Activated CD8-positive, alpha-beta memory T cell treated with anti-CD3 and anti-CD28 coated beads, Interleukin-2, amount 50 U/mL, for 1 hour (primary cell): ENCODE results near the gene SGMS1.

ENCODE experiments used
- DNase-seq: peaks from one replicate; pipeline ENCODE4 v3.0.0-alpha.2; 2020; ENCODE audit errors: extremely low read depth

The SGMS1 gene

DNA sequence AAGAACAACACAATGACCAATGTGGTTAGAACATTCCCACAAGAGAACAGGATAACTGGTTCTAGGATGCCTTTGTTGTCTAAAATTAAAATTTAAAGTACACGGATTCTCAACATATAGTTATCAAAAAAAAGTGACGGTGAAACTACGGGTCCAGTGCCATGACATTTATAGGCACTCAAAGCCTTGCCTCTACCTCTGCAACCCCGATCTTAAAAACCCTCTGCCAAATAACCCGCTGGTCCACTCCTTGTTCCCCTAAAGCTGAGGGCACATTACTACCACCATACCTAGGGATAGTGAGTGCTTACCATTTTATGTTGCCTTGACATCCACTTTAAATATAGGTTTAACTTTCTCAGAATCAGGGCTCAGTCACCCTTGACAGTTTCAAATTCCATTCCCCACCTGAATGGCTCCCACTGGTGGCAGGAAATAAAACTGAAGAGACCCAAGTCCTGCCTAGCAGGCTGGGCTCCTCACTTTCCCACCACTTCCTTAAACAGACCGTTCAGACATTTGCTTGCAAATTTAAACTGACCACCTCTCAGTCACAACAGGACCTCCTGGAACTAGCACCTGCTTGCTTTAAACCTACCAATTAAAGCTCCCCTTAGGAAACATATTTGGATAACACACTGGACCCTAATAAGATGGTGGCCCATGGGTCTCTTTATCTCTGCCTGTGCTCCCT, 202.6 kb downstream of the SGMS1 start:
- DNase-seq, result no peak

DNA sequence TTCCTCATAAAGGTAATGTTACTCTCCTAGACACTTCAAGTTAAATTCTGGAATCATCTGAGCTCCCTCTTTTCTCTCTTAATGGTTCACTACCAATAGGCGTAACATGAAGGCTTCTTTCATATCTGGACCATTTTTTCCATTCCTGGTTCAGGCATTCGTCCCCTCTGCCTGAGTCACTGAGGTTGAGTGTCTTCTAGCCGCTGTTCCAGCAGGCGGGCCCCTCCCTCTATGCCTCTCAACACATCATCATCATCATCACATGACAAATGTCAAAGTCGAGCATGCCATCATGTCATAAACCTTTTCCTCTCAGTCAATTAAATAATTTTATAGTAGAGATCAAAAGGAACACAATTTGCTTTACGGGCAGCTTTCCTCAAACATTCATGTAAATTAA, 203.6 kb downstream of the SGMS1 start:
- DNase-seq, result no peak

DNA sequence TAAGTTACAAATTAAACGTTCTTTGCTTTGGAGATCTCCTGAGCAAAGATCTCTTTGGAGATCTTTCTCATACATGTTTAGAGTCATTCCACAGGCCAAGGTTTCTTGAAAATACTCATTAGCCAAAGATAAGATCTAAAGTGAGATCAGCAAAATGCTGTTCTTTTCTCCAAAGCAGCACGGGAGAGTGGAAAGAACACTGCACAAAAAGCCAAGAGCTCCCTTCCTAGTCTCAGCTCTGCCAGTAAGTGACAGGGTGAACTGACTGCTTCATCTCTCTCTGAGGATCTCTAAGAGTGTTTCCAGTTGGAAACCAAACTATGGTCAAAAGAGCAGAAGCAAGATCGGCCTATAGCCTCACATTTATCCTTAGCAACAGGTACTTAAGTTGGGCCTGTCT, 204.0 kb downstream of the SGMS1 start:
- no peak for DNase-seq

DNA sequence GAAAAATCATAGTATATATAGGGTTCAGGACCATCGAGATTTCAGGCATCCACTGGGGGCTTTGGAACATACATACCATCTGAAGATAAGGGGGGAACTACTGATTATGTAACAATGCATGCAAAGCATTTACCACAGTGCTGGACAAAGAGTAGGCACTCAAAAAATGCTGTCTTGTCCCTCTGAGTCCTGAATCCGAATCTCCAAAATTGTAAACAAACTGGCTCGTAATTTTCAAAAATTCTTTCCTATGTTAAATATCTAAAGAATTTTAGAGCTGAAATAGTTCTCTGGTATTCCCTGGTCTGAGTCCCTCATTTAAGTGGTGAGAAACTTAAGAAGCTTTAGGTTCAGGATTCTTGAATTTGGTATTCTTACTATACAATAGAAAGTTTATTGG, 204.7 kb downstream of the SGMS1 start:
- DNase-seq, result no peak

DNA sequence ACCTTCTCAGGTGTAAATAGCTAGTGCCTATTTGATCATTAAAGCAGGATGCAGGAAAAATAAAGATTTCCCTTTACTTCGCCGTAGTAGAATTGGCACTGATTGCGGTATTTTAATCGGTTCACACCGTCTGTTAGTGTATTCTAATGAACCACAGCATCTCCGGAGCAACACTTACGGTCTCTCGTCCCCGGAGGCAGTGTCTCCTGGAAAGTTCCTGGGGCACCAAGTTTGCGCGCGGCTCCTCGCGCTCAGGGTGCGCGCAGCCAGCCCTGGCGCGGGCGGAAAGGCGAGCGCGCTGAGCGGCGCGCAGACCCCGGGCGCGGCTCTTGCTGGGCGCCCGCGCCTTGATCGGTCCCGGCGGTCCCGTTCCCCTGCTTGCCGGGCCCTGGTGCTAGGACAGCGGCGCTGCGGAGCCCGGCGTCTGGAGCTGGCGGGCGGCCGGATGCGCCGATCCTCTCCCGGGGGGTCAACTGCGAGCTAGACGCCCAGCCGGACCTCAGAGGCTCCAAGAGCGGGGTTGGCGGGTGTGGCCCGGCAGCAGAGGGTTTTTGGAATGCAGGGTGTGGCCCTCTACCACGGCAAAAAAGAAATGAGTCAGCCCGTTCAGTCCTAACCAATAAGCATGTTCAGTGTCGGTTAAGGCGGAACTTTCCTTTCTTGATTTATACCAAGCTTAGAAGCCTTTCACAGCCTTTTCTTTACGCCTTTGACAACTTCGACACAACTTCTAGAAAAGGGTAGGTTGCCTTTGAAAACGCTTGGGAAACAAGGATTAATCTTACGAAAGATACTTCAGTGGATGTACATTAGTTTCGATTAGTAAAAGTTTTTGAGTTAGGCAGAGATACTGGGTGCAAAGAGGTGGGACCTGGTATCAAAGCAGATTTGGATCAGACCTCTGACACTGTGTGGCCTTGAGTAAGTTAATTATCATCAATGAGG, 205.6 kb downstream of the SGMS1 start:
- DNase-seq, result no peak

DNA sequence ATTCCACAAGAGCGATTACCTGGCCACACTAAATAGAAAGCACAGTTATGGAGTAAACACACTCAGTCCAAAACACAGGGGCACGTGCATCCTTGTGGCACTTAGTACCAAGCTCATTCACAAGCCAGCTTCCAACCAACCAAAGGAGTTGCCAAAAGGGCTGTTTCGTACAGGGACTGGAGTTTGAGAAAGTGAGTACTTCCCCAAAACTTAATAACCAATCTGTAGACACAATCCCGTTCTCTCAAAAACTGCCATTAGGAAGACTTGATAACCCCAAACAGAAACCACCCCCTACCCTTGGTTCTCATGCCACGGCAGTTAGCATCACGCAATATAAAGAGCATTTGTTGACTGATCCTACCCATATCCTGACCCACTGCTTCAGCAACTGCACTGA, 206.3 kb downstream of the SGMS1 start:
- DNase-seq, result no peak

DNA sequence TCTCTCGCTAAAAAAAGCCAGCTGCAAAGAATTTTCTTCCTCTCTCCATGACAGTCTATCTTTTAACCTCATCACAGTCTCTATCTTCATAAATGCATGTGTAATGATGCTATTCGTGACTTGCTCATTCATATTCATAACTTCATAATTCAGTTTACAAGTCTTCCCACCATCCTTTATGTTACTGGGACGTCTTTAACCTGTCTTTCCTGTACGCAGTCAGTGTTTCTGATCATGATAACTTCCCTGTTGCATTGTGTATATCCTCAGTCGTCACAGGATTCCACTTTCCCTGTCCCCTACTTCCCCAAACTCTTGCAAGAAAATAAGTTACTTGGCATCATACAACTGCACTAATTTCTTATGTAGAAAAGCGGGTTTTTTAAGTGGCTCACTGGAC, 206.9 kb downstream of the SGMS1 start:
- DNase-seq, result no peak

DNA sequence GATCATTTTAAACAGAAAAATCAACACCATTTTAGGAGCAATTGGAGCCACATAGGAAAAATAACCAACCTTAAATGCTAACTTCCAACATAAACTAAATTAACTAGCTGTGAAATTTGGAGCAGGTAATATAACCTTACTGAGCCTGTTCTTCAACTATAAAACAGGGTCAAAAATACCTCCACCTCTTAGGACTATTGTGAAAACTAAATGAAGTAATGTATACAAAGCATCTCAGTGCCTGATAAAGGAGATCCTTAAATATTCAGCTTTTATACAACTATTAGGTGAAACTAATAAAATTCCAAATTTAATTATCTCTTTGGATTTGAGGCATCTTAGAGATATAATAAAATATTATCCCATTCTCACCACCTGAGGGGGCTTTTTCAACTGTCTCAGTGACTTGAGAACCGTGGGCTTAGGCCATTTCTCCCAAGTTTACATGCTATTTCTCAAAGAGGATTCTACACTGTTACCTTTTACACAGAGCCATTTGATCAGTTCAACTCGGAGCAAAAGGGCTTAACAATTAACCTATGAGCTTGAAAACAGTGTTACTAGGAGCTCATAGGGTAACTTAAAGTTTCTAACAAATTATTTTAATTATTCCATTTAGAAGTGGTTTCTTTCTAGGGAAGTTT, 207.5 kb downstream of the SGMS1 start:
- no peak for DNase-seq

DNA sequence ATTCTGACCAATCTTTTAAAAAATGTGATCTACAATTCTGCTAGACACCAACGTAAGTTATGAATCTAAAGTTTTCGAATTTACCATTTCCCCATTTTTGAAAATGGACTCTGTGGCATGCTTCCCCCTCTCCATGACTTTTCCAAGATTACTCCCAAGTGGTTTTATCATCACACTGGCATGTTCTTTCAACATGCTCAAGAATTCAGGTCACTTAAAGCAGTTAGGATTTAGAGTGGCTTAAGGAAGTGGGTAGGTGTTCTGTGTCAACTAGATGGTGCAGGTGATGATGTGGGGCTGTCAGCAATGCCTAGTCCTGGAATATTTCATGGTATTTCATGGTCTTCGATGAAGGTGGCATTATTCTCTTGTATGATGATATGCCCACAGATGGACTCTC, 208.5 kb downstream of the SGMS1 start:
- DNase-seq, result no peak

DNA sequence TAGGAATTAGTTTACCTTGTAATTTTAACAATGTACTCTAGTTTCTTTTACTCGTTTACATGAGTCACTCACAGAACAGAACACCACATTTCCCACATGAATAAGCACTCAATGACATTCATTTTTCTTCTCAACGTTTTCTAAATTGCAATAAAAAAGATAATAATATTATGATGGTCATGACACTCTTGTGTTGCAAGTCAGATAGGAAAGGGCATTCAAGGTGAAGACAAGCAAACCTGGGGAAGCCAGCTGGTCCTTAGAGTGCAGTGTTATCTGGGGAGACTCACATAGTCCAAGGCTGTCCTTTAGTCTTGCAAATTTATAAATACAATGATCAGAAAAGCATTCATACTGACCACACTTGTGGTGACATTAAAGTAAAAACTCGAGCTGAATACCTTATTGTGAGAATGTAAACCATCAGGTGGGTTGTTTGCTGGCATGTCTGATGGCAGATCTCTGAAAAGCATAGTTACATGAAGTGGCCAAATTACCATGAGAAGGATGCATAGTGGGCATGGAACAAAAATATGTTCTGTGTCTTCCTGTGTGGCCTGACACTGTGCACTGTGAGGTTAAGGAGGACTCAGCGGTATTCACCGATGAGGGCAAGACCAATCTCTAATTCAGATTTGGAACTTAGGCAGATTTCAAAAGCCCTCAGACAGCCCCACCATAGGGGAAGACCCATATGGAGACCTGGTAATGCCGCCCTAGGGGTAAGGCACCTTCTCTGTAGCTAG, 213.5 kb downstream of the SGMS1 start:
- no peak for DNase-seq

DNA sequence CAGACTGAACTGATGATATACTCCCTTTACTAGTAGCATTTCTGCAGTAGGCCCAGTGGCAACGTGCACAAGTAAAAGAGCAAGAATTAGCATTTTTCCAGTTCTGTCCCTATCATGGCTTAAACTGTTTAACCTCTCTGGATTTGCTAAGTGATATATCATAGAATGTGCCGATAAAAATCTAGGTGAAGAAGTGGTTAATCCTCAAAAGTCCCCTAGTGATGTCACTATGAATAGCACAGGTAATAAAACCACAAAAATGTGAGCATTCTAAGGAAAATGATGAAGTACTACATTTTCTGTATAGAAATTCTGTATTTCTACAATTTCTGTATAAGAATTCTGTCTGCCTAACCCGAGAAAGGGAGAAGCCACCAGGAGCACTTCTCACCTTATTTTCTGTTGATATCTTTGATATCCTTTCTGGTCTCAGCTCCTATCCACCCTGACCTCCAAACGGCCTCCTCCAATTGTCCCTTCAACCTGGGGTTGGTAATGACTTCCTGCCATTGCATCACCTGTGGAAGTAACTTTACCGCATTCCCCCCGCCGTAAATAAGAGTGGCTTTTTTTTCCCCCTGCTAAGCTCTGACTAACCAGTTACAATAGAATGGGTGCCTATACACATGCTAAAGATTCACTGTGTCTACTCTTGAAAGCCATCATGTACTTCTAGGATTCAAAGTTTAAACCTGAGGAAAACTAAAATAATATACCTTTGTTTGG, 216.5 kb downstream of the SGMS1 start:
- no peak for DNase-seq

DNA sequence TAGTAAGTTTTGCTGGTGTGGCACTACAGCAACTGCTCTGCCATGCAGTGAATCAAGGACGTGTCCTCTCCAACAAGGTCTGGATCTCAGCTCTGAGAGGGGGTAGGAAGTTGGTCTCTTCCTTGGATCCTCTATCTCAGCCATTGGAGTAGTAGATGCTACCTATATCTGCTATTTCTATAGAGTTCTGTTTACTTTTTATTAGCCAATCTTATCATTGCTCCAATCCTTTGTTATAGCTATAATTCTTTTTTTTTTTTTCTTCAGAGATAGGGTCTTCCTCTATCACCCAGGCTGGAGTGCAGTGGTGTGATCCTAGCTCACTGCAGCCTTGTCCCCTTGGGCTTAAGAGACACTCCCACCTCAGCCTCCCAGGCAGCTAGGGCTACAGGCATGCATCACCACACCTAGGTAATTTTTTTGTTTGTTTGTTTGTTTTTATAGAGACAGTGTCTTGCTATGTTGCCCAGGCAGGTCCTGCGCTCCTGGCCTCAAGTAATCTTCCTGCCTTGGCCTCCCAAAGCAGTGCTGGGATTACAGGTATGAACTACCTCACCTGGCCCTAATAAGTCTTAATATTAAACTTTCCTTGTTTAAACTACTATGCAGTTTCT, 217.2 kb downstream of the SGMS1 start:
- no peak for DNase-seq

DNA sequence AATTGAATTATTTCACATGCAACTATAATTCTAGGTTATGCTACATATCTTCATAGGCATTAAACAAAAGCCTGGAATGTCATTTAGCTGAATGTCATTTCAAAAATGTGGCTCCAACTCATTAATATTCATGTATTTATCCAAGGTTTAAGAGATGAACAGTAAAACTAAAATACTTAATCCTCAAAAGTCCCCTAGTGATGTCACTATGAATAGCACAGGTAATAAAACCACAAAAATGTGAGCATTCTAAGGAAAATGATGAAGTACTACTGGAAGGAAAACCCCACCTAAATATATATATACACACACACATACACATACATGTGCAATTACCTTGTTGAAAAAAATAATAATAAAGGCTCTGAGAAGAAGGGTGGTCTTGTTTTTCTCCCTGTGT, 218.0 kb downstream of the SGMS1 start:
- no peak for DNase-seq

DNA sequence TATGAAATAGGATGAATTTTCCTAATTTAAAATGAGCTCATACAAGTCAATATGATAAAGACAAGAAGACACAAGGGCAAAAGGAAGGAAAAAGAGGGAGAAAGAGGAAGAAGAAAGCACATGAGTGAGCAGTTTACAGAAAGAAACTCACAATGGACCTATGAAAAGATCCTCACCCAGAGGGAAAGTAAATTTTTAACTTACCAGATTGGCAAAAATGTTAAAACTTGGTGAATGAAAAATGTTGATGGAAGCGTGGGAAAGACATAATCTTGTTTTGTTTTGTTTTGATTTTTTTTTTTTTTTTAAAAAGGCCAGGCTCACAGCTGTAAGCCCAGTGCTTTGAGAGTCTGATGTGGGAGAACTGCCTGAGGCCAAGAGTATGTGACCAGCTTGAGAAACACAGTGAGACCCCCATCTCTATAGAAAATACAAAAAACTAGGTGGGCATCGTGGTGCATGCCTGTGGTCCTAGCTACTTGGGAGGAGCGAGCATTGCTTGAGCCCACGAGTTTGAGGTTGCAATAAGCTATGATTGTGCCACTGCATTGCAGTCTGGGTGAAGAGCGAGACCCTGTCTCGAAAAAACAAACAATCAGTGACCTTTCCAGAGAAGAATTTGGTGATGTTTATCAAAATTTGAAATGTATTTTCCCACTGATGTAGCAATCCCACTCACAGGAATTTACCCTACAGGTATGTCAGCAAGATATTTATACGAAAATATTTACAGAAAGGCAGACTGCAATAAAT, 219.6 kb downstream of the SGMS1 start:
- no peak for DNase-seq

DNA sequence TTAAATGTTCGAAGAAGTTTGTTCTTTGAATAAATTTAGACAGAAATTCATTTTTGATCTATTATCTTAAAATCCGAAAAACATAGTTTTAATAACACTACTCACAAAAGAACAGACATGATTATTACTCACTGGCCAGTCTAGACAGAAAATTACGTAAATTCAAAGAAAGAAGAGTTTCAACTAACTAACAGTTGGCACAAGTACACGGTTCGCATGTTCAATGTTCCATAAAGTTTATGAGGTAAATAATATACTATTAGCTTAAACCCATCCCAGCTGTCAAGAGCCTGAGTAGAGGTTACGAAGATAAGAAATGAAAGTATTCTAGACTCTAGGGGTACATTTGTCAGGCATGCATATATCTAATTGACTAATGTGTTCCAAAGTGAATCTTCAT, 220.7 kb downstream of the SGMS1 start:
- no peak for DNase-seq

DNA sequence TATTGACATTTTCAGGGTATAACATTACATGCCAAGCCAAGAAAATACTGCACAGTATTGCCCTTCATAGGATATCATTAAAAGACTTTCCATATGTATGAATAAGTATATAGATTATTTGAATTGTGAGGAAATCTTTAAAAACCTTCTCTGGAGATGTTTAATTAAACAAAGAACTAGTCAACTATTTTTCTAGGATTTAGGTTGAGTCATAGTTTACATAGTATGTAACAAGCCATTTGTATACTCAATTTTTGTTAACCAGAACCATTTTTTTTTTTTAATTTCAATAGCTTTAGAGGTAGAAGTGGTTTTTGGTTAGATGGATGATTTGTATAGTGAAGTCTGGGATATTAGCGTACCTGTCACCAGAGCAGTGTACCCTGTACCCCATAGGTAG, 221.3 kb downstream of the SGMS1 start:
- DNase-seq, result no peak

DNA sequence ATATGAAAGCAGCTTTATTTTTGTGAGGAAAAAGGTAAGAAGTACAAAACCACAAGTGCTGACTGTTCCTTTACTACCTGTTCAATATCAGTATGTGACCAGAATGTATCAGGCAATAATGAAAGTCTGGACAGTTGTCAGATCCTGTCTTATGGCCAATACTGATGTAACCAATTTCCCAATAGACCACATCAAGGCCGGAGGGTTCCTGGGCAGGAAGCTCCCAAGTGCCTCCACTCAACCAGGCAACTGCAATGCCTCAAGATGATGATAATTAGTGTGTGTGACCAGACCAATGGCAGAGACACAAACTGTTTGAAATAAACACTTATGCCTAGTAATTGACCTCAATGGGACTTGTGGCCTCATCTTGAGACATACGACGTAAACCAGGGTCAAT, 223.1 kb downstream of the SGMS1 start:
- no peak for DNase-seq

DNA sequence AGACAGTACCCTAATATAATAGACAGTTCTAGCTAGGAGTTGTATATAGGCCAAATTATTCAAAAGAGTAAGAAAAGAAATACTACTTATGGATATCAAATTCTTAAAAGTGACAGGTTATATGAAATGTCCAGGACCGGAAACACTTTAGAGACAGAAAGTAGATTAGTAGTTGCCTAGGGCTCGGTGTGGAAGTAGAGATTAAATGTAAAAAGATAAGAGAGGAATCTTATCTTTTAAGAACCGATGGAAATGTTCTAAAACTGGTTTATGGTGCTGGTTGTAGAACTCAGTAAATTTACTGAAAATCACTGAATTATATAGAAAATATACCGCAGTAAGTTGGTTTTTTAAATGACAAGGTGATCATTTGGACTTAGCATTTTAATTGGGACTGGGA, 224.9 kb downstream of the SGMS1 start:
- no peak for DNase-seq

DNA sequence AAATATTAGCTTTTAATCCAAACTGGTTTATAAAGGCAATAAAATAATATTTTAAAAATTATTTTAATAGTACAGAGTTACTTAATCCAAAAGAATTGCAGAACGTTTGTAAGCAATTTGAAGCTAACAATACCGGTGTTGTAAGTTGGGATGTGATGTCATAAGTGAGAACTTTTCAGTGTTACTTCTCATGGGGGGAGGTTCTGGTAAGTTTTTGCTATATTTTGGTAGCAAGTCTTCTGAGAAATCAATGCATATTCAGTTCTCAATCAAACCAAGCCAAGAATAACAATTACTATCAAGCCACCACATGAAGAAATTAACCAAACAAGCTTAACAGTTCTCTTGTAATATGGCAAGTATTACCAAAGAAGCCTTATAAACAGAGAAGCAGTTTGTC, 225.4 kb downstream of the SGMS1 start:
- no peak for DNase-seq
